NCI-H524 treated with DMSO at 0.1 percent for 48 hours (cell line): Measurements from ENCODE around the gene CDK5RAP3.
A peak's percentile ranks its signal among the peaks of the same experiment; 100 is the strongest.
"Not testable (repeated sequence)": the region's sequence is repeated elsewhere in the genome, so short reads cannot be mapped to it uniquely, and the experiment has no call there.

Source experiments
- DNase-seq: peaks from one replicate; lab custom pipeline; 2025; lab: John Stamatoyannopoulos, UW

Gene CDK5RAP3

DNA sequence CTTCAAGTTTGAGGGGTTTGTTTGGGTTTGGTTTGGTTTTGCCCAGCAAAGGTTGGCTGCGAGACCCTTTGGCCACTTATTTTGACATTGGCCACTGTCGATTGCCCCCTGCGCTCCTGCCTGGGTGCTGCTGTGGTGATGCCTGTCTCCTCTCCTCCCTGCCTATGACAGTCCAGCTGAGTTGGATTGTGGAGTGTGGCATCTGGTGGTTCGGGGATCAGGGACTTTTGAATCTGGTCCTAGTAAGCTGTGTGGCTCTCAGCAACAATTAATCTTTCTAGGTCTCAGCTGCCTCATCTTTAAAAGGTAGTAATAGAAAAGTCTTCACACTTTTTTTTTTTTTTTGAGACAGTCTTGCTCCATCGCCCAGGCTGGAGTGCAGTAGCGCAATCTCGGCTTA lies 27.1 kb downstream of the CDK5RAP3 start:
- peak; percentile 76 for DNase-seq

DNA sequence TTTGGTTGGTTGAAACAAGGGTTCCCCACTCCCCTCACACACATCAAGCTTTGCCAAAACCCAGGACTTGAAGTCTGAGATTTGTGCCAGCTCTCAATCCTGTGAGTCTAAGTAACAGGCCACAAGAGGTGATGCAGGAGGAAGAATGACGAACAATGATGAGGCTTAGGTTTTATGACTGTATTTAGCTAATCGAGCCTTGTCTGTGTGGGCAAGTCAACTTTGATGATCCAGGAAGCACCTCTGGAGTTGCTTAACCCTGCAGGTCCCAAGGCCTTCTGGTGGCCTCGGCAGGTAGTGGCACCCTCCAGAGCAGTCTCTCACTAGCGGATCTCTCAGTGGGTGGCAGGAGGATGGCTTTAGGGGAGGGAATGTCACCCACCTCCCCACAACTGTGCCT lies 28.7 kb downstream of the CDK5RAP3 start:
- no peak for DNase-seq

DNA sequence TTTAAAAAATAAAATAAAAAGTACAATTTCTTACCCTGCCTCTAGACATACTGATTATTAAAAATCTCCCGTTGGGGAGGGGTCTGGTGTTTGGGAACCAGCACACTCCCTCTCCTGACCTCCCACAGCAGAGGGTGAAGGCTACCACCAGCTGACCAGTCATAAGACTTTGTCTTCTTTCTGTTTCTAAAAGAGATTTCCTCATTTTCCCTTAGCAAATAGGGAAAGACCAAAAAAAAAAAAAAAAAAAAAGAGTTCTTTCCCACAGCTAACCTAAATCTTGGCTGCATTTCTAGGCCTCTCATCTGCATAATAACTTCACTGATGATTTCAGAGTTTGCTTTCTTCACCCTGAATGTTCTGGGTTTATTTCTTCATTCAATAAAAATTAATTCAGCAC lies 30.3 kb downstream of the CDK5RAP3 start:
- no peak for DNase-seq

DNA sequence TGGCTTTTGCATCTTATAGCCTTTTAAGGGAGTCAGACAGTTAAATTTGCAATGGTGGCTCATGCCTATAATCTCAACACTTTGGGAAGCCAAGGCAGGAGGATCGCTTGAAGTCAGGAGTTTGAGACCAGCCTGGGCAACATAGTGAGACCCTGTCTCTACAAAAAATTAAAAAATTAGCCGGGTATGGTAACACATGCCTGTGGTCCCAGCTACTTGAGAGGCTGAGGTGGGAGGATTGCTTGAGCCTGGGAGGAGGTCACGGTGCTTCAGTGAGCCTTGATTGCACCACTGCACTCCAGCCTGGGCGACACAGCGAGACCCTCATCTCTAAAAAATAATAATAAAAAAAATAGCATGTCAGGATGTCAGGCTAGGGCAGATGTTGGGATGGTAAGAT lies 30.7 kb downstream of the CDK5RAP3 start:
- not testable (repeated sequence) for DNase-seq

DNA sequence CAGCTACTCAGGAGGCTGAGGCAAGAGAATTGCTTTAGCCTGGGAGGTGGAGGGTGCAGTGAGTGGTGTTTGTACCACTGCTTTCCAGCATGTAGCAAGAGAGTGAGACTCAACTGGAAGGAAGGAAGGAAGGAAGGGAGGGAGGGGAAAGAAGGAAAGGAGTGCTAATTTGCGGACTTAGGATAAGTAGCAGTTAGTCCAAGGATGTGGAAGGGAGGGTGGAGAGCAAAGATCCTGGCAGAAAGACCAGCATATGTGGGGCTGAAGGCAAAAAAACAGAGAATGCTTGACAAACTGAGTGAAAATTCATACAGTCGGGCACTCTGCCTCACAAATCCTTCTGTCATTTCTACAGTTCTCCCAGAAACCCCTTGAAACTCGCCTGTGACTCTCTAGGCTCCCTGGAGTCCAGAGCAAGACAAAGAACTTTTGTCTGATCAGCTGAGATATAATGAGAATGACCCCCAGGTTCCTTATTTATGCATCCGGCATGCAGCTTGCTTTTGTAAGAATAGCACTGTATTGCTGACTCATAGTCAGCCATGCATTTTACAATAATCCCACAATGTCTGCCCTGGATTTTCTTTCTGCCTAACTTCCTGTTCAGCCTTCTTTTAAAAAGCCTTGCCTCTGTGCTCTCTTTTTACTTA lies 31.5 kb downstream of the CDK5RAP3 start:
- DNase-seq: no peak

DNA sequence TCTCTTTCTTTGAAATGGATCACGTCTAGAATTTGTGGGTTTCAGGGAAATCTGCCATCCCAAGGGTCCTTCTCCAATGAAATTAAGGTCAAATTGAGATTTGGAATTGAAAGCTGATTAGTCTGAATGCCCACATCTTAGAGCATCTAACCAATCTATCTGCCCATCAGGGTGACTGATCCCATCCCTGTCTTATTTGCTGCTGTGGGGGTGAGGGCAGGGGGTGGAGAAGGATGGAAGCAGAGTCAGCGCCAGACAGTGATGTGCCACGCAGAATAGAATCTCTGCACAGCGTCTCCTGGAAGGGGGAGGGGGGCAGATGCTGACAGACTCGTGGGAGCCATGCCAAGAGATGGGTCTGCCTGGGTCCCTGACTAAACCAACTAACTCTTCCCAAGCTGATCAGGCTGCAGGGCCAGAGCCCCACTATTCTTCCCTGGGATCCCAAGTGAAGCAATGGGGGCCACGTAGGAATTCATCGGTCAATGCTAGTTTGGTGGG lies 32.1 kb downstream of the CDK5RAP3 start:
- no peak for DNase-seq

DNA sequence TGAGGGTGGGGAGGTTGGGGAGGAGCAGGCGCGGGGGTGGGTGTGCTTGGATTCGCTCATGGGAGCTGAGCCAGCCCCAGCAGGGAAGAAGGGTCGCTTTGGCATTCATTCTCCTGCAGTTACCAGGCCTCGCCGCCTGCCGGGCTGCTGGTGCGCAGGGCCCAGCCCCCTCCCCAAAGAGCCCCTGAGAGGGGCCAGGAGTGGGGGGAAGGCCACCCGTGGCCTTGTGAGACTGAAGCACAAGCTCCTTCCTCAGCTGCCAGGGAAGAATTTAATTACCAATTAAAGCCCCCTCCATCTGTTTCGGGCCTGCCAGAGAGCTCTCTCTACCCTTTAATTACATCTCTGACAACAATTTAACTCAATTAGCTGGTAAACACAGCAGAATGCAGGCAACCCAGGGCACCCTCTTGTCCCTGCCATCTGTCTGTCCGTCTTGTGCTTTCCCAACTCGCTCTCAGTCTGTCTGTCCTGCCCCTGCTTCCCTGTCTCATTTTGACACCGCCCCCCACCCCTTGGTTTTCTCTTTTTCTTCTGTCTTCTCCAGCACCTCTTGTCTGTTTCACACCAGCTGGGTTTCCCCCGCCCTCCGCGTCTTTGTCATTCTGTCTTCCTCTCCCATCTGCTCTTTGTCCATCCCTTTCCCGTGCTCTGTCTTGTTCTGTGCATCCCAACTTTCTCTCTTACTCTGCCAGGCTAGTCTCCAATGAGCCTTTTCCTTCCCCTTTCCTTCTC lies 32.7 kb downstream of the CDK5RAP3 start:
- peak; percentile 100 for DNase-seq

DNA sequence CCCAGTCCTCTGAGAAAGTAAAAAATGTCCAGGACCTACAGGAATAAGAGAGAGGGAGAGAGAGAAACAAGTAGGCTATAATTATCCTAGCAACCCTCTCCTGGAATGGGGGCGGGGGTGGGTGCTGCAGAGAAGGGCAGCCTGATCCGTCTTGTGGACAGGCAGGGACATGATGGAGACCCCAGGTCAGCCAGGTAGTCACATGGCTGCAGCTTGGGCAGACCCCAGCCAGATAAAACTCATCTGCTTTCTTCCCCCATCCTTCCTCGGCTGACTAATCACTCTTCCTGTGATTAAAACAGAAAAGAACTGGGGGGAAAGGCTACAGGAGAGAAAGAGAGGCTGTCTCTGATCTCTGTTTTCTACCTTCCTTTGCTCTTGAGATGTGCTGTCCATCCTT lies 34.1 kb downstream of the CDK5RAP3 start:
- no peak for DNase-seq

DNA sequence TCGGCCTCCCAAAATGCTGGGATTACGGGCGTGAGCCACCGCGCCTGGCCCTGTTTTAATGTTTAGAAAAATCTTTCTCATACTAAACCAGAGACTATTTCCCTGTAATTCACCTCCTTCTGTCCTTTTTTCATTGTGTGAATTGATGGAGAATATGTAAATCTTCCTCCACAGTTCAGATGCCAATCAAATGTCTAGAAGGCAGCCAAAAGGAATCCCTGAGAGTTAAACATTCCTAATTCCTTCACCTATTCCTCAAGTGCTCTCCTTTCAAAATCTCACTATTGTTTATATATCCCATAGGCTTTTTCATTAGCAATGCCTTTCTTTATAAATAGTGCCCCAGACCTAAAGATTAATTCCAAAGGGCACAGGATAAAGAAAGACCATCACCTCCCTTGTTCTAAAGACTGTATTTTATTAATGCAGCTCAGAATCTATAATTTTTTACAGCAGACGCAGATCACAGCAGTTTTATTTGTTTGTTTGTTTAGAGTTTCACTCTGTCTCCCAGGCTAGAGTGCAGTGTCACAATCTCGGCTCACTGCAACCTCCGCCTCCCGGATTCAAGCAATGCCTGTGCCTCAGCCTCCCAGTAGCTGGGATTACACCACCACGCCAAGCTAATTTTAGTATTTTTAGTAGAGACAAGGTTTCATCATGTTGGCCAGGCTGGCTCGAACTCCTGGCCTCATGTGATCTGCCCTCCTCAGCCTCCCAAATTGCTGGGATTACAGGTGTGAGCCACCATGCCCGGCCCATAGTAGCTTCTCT lies 36.2 kb downstream of the CDK5RAP3 start:
- no peak for DNase-seq

DNA sequence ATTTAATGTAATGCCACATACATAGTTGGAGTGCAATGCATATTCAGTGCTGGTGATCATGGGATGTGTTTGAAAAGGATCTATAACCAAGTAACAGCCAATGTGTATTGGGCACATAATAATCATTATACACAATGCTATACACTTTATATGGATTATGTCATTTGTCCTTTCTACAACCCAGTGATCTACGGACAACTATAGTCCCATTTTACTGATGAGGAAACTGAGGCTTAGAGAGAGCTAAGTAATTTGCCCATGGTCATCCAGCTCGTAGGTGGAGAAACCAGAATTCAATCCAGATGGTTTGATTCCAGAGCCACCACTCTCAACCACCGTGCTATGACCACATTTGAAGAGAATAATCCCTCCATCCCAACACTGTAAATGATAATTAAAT lies 39.3 kb downstream of the CDK5RAP3 start:
- DNase-seq: no peak

DNA sequence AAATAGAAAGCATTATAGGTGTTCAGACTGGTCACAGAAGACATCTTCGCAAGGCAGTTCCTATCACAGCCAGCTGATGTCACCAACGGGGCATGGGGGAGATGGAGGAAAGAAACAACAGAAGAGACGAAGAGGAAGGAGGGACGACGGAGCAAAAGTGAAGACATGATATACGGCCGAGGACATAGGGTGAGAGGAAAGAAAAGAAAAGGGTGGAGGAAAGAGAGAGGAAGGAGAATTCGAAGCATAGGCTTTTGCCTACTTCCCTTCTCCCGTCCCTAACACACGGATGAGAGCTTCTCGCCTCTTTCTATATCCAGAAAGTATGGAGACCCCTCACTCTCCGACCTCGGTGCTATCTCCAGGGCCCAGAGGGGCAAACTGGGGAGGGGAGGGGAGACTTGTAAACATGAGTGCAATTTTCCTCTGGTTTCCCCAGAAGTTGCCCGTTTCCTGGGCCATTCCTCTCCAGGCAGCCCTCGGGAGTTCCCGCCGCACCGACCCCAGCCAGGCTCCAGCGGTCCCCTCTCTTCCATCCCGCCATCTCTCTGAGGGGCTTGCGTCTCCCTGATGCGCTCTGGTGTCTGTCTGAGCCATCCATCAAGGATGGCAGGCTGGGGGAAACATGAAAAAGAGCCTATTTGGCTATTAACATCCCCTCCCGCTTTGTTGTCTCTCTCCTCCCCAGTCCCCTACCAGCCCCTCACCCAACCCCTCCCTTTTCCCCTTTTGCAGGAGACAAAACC lies 40.7 kb downstream of the CDK5RAP3 start:
- no peak for DNase-seq

DNA sequence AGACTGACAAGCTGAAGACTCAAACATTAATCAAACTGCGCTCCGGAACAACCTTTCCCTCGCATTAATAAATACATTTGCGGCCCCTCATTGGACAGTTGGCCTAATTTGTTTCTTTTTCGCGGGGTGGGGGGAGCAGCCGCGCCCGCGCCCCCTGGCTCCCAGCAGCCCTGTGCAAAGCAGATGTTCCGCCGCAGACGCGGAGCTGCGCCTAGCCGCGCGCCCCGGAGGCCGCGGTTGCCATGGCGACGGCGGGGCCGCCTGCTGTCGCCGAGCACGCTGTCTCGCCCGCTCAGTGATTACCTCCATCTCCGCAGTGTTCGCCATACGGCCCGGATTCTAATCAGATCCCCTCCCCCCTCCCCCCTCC lies 41.2 kb downstream of the CDK5RAP3 start:
- DNase-seq: peak; percentile 92

DNA sequence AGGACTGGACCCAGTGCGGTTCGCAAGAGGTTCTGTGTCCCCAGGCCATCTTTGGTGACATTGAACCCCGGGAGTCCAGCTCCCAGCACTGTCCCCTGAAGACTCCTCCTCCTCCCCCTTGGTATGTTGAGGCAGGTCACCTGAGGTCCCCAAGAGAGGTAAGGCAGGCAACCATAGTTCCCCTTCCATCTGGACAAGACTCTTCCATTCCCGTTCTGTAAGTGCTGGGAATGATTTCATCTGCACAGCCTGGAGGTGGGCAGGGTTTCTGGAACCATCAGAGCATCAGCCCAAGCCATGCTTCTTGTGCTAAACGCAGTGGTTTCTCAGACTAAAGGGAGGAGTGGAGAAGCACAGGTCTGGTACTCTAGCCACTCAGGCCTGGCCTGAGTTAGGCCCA lies 41.7 kb downstream of the CDK5RAP3 start:
- no peak for DNase-seq

DNA sequence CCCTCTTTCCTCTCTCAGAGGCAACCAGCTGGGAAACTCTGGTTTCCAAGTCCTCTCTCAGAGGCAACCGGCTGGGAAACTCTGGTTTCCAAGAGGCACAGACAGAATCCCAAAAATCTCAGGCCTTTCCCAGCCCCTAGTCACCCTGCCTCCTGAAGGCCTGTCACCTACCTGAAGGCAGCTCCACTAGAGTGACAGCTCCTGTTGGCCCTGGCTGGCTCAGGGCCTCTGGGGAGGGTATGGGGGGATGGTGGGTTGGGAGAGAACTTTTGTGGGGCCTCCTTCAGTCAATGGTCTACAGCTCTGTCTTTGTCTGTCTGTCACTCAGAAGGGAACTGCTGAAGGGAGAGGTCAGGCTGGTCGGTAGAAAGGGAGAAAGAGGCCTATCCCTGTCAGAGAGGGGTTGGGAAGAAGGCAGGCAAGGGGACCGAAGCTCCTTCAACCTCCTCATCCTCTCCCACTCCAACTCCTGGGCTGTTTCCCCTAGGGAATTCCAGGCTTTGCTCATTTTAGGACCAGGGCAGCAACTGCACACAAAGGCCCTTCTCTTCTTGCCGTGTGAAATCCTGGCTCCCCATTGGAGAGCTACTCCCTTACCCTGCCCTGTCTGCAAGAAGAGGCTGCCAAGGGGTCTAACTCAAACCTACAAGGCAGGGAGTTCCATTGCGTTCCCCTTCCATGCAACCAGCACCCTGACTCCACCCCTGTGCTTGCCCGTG lies 43.1 kb downstream of the CDK5RAP3 start:
- DNase-seq: no peak

DNA sequence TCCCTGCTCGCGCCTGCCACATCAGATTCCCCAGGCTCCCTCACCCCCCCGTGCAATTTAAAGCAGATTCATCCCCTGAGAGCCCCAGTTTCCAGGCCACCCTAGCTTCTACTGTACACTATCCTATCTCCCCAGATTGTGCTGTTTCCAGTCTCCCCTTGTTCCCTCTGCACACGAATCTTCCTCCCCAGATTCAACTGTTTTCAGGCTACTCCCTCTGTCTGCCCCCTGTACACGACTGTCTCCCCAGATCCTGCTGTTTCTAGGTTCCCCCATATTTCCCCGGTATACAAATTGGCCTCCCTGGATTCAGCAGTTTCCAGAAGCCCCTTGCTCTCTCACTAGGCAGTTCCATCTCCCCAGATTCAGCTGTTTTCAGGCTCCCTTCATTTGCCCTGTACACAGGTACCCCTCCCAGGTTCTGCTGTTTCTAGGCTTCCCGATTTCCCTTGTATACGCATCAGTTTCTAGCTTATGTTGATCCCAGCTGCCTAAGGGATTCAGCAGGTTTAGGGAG lies 43.7 kb downstream of the CDK5RAP3 start:
- DNase-seq: no peak

DNA sequence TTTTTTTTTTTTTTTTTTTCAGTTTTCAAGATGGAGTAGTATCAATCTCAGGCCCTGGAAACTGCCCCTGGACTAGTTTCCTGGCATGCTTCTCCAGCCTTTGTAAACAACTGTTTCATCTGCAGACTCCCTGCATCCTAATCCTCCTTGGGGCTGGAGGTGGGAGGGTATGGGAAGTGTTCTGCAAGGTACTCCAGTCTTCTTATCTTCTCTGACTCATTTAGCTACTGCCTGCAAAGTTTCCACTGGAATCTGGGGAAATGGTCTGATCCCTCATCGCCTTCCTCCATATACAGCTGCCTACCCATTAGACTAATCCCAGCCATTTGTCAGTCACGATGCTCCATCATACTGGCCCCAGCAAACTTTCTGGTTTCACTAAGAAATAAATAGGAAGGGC lies 45.2 kb downstream of the CDK5RAP3 start:
- DNase-seq: peak; percentile 49

DNA sequence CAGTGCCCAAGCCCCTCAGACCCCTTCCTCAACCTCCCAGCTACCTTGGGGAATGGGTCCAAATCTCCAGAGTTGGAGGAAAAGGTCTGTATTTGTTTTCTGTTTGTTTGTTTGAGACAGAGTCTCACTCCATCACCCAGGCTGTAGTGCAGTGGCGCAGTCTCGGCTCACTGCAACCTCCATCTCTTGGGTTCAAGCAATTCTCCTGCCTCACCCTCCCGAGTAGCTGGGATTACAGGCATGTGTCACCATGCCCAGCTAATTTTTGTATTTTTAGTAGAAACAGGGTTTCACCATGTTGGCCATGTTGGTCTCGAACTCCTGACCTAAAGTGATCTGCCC lies 46.9 kb downstream of the CDK5RAP3 start:
- DNase-seq: not testable (repeated sequence)

DNA sequence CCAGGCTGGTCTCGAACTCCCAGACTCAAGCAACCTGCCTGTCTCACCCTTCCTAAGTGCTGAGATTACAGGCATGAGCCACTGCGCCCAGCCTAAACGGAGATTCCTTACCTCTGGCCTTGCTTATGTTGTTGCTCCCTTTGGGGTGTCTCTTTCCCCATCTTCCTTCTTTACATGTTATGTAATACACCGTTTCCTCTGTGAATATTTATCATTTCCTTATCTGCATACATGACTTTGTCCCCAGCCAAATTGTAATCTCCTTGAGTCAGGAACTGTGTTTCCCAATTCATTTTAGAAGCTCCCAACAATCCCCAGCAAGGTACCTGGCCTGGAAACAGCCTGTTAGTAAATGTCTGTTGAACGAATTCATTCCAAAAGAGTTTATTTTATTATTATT lies 51.0 kb downstream of the CDK5RAP3 start:
- DNase-seq: no peak

DNA sequence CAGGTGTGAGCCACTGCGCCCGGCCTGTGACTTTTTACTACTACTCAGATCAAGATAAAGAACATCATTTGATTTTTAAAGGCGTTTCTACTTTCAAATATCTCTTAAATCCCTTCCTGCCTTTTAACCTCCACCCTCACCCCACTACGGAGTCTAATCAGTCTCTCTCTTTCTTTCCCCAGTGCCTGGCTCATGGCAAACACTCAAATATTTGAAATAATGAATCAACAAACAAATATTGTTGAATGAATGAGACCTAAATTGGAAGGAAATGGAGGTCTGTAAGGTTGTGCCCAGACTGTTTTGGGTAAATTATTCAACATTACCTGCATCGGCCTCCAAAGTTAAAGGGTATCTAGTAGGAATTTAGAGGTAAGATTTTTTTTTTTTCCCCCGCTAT lies 52.0 kb downstream of the CDK5RAP3 start:
- DNase-seq: no peak

DNA sequence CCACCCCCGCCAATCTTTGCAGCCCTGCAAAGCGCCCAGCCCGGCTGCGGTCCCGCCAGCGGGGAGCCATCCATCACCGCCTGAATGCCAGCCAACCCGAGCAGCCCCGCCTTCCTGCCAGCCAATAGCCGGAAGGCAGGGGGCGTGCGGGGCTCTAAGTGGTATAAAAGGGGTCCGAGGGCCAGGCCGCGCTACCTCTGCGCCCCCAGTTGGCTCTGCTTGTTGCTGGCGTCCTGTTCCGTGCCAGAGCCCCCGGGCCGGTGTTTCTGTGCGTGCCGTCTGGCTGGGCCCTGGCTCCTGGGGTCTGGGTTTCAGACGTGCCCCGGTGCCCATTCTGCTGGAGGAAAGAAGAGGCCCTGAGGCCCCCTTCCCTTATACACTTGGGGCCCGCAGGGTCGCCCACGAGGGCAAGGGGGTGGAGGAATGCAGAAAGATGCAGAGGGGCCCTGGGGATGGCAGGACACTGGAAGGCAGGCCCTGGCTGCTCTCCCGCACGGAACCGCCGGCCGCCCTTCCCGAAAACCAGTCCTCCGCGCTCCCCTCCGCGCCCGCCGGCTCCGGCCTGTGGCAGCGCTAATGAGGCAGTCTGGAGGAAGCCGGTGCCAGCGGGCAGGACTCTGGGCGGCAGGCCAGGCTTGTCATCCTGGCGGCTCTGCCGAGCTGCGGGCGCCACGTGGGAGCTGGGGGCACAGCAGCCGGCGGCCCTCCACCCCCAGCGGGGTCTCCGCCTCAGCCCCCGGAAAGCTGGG lies 52.7 kb downstream of the CDK5RAP3 start:
- DNase-seq: peak; percentile 56
